Activated CD4-positive, alpha-beta T cell treated with anti-CD3 and anti-CD28 coated beads for 24 hours (primary cell): ENCODE results near the gene NHLRC1.
A peak's percentile ranks its signal among the peaks of the same experiment; 100 is the strongest.
"Not testable (repeated sequence)": the region's sequence is repeated elsewhere in the genome, so short reads cannot be mapped to it uniquely, and the experiment has no call there.

Source experiments
- DNase-seq, 2 donors: peaks; one replicate each; pipeline ENCODE4 v3.0.0-alpha.2; 2020; ENCODE audit warnings: low read depth in 2 of 2

Gene NHLRC1

GRCh38 chr6:18122128-18123093, at the start of gene NHLRC1:
NHLRC1 (minus strand) TSS chr6:18122677; CDS start chr6:18122606, 71 bp downstream.
- peak; percentile 55 to 74 for DNase-seq

GRCh38 chr6:18171871-18172270, 49.4 kb upstream of the NHLRC1 start:
- DNase-seq = no peak

GRCh38 chr6:18168264-18168663, 45.8 kb upstream of the NHLRC1 start:
- no peak for DNase-seq

GRCh38 chr6:18166312-18167036, 44.0 kb upstream of the NHLRC1 start:
- DNase-seq = no peak

GRCh38 chr6:18165751-18166150, 43.3 kb upstream of the NHLRC1 start:
- DNase-seq = no peak

GRCh38 chr6:18162401-18162800, 39.9 kb upstream of the NHLRC1 start:
- DNase-seq = no peak

GRCh38 chr6:18161431-18161830, 39.0 kb upstream of the NHLRC1 start:
- DNase-seq = no peak

GRCh38 chr6:18160911-18161310, 38.4 kb upstream of the NHLRC1 start:
- DNase-seq = no peak

- peak; percentile 5 to 25 for DNase-seq
Observed at GRCh38 chr6:18155864-18156421, 33.5 kb upstream of the NHLRC1 start.

GRCh38 chr6:18155150-18155863, 32.8 kb upstream of the NHLRC1 start, which contains the start of gene KDM1B:
KDM1B (plus strand) TSS chr6:18155422; CDS start chr6:18159896, 4,474 bp downstream.
- DNase-seq = peak; percentile 92 to 97

GRCh38 chr6:18154507-18155149, 32.2 kb upstream of the NHLRC1 start, which contains the start of gene TPMT:
TPMT (minus strand) TSS chr6:18155077; CDS start chr6:18149127, 5,950 bp downstream.
- DNase-seq = no peak

- no peak for DNase-seq
Observed at GRCh38 chr6:18153311-18153703, 30.8 kb upstream of the NHLRC1 start.

GRCh38 chr6:18151801-18152200, 29.3 kb upstream of the NHLRC1 start:
- no peak for DNase-seq

GRCh38 chr6:18151391-18151790, 28.9 kb upstream of the NHLRC1 start:
- DNase-seq = not testable (repeated sequence)

- DNase-seq = no peak
Observed at GRCh38 chr6:18148304-18149025, 26.0 kb upstream of the NHLRC1 start.

- DNase-seq = no peak
Observed at GRCh38 chr6:18147616-18148015, 25.1 kb upstream of the NHLRC1 start.

GRCh38 chr6:18147160-18147559, 24.7 kb upstream of the NHLRC1 start:
- no peak for DNase-seq

- DNase-seq = no peak
Observed at GRCh38 chr6:18142591-18142861, 20.0 kb upstream of the NHLRC1 start.

- DNase-seq = no peak
Observed at GRCh38 chr6:18141805-18142590, 19.5 kb upstream of the NHLRC1 start.
